ENCODE data around the gene LGI1.

The LGI1 gene

GRCh38 chr10:93757801-93758507 lies at the start of gene LGI1:
Gene LGI1 (plus strand): TSS chr10:93757936. CDS start chr10:93758145, 209 bp downstream.
- no peak for DNase-seq (ENCODE audit: low read depth in 2 of 3, low spot score in 1 of 3)

GRCh38 chr10:93710333-93710909 lies 47.3 kb upstream of the LGI1 start:
- DNase-seq (ENCODE audit: low read depth in 2 of 3, low spot score in 1 of 3) = no peak

- no peak for DNase-seq (ENCODE audit: low read depth in 2 of 3, low spot score in 1 of 3)
These were observed 45.8 kb upstream of the LGI1 start for GRCh38 chr10:93711891-93712290.

- no peak for DNase-seq (ENCODE audit: low read depth in 2 of 3, low spot score in 1 of 3)
These were observed 45.1 kb upstream of the LGI1 start for GRCh38 chr10:93712593-93712992.

- DNase-seq (ENCODE audit: low read depth in 2 of 3, low spot score in 1 of 3) = no peak
These were observed 42.4 kb upstream of the LGI1 start for GRCh38 chr10:93715345-93715744.

GRCh38 chr10:93716766-93717165 lies 41.0 kb upstream of the LGI1 start:
- no peak for DNase-seq (ENCODE audit: low read depth in 2 of 3, low spot score in 1 of 3)

- DNase-seq (ENCODE audit: low read depth in 2 of 3, low spot score in 1 of 3) = no peak
These were observed 38.6 kb upstream of the LGI1 start for GRCh38 chr10:93718937-93719725.

- DNase-seq (ENCODE audit: low read depth in 2 of 3, low spot score in 1 of 3) = no peak
These were observed 37.8 kb upstream of the LGI1 start for GRCh38 chr10:93719901-93720300.

- no peak for DNase-seq (ENCODE audit: low read depth in 2 of 3, low spot score in 1 of 3)
These were observed 35.2 kb upstream of the LGI1 start for GRCh38 chr10:93722550-93722949.

GRCh38 chr10:93723153-93723552 lies 34.6 kb upstream of the LGI1 start:
- no peak for DNase-seq (ENCODE audit: low read depth in 2 of 3, low spot score in 1 of 3)

GRCh38 chr10:93726024-93726423 lies 31.7 kb upstream of the LGI1 start:
- DNase-seq (ENCODE audit: low read depth in 2 of 3, low spot score in 1 of 3) = no peak

GRCh38 chr10:93741367-93741766 lies 16.4 kb upstream of the LGI1 start:
- DNase-seq (ENCODE audit: low read depth in 2 of 3, low spot score in 1 of 3) = no peak

- DNase-seq (ENCODE audit: low read depth in 2 of 3, low spot score in 1 of 3) = no peak
These were observed 14.9 kb upstream of the LGI1 start for GRCh38 chr10:93742633-93743349.

- DNase-seq (ENCODE audit: low read depth in 2 of 3, low spot score in 1 of 3) = no peak
These were observed 12.2 kb upstream of the LGI1 start for GRCh38 chr10:93745408-93746065.

GRCh38 chr10:93746844-93747284 lies 10.9 kb upstream of the LGI1 start:
- DNase-seq (ENCODE audit: low read depth in 2 of 3, low spot score in 1 of 3) = no peak

- DNase-seq (ENCODE audit: low read depth in 2 of 3, low spot score in 1 of 3) = no peak
These were observed 8.4 kb upstream of the LGI1 start for GRCh38 chr10:93749218-93749799.

- DNase-seq (ENCODE audit: low read depth in 2 of 3, low spot score in 1 of 3) = no peak
These were observed 6.6 kb upstream of the LGI1 start for GRCh38 chr10:93751124-93751523.

GRCh38 chr10:93751832-93752231 lies 5.9 kb upstream of the LGI1 start:
- DNase-seq (ENCODE audit: low read depth in 2 of 3, low spot score in 1 of 3) = no peak

- DNase-seq (ENCODE audit: low read depth in 2 of 3, low spot score in 1 of 3) = no peak
These were observed 5.0 kb upstream of the LGI1 start for GRCh38 chr10:93752761-93753160.

GRCh38 chr10:93753621-93754250 lies 4.0 kb upstream of the LGI1 start:
- DNase-seq (ENCODE audit: low read depth in 2 of 3, low spot score in 1 of 3) = no peak
